Stimulated activated CD8-positive, alpha-beta memory T cell treated with anti-CD3 and anti-CD28 coated beads, Interleukin-2, amount 100 ng/mL, for 48 hours (primary cell): ENCODE results near the gene MPRIP.
"Not testable (repeated sequence)": the region's sequence is repeated elsewhere in the genome, so short reads cannot be mapped to it uniquely, and the experiment has no call there.

Experiments
- DNase-seq, 2 donors: peaks; one replicate each; pipeline ENCODE4 v3.0.0-alpha.2; 2020; ENCODE audit warnings: low read depth in 2 of 2

MPRIP gene

GRCh38 chr17:17011043-17011907 lies 31.0 kb upstream of the MPRIP start:
- not testable (repeated sequence) for DNase-seq

GRCh38 chr17:17013828-17014747 lies 28.2 kb upstream of the MPRIP start:
- not testable (repeated sequence) for DNase-seq

- not testable (repeated sequence) for DNase-seq
These were observed 27.5 kb upstream of the MPRIP start for GRCh38 chr17:17014748-17015124.

- no peak for DNase-seq
These were observed 27.0 kb upstream of the MPRIP start for GRCh38 chr17:17015230-17015629.

GRCh38 chr17:17016199-17017197 lies 25.8 kb upstream of the MPRIP start:
- not testable (repeated sequence) for DNase-seq

- no peak for DNase-seq
These were observed 24.8 kb upstream of the MPRIP start for GRCh38 chr17:17017343-17018014.

- no peak for DNase-seq
These were observed 24.2 kb upstream of the MPRIP start for GRCh38 chr17:17018021-17018441.

- DNase-seq, result no peak
These were observed 23.4 kb upstream of the MPRIP start for GRCh38 chr17:17018612-17019429.

- no peak for DNase-seq
These were observed 22.9 kb upstream of the MPRIP start for GRCh38 chr17:17019430-17019762.

- no peak for DNase-seq
These were observed 22.3 kb upstream of the MPRIP start for GRCh38 chr17:17019891-17020456.

GRCh38 chr17:17020821-17021193 lies 21.4 kb upstream of the MPRIP start:
- DNase-seq, result no peak

GRCh38 chr17:17021194-17021863 lies 20.9 kb upstream of the MPRIP start:
- no peak for DNase-seq

GRCh38 chr17:17022011-17022410 lies 20.2 kb upstream of the MPRIP start:
- DNase-seq, result no peak

GRCh38 chr17:17022456-17022855 lies 19.8 kb upstream of the MPRIP start:
- DNase-seq, result no peak

GRCh38 chr17:17024778-17025300 lies 17.4 kb upstream of the MPRIP start:
- no peak for DNase-seq

GRCh38 chr17:17025621-17026020 lies 16.6 kb upstream of the MPRIP start:
- no peak for DNase-seq

GRCh38 chr17:17026163-17026562 lies 16.1 kb upstream of the MPRIP start:
- DNase-seq, result no peak

GRCh38 chr17:17027442-17028058 lies 14.7 kb upstream of the MPRIP start:
- no peak for DNase-seq
